GM08714 (cell line): ENCODE data around the gene FAM120A.
A peak's percentile ranks its signal among the peaks of the same experiment; 100 is the strongest.

Experiments
- H3K4me3 ChIP-seq: fragments of 200-500 bp; sonication (Bioruptor generic); 2 replicates; pipeline ENCODE4 v1.5.1; 2014; ENCODE audit warnings: mild to moderate bottlenecking, low read length, inconsistent platforms
- ZNF274 ChIP-seq: IDR thresholded peaks from 2 replicates; pipeline ENCODE4 v1.6.1; 2012; ENCODE audit warnings: mild to moderate bottlenecking, low read depth, low read length

The FAM120A gene, protein sequence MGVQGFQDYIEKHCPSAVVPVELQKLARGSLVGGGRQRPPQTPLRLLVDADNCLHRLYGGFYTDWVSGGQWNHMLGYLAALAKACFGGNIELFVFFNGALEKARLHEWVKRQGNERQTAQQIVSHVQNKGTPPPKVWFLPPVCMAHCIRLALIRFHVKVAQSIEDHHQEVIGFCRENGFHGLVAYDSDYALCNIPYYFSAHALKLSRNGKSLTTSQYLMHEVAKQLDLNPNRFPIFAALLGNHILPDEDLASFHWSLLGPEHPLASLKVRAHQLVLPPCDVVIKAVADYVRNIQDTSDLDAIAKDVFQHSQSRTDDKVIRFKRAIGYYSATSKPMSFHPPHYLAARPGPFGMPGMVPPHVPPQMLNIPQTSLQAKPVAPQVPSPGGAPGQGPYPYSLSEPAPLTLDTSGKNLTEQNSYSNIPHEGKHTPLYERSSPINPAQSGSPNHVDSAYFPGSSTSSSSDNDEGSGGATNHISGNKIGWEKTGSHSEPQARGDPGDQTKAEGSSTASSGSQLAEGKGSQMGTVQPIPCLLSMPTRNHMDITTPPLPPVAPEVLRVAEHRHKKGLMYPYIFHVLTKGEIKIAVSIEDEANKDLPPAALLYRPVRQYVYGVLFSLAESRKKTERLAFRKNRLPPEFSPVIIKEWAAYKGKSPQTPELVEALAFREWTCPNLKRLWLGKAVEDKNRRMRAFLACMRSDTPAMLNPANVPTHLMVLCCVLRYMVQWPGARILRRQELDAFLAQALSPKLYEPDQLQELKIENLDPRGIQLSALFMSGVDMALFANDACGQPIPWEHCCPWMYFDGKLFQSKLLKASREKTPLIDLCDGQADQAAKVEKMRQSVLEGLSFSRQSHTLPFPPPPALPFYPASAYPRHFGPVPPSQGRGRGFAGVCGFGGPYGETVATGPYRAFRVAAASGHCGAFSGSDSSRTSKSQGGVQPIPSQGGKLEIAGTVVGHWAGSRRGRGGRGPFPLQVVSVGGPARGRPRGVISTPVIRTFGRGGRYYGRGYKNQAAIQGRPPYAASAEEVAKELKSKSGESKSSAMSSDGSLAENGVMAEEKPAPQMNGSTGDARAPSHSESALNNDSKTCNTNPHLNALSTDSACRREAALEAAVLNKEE

DNA sequence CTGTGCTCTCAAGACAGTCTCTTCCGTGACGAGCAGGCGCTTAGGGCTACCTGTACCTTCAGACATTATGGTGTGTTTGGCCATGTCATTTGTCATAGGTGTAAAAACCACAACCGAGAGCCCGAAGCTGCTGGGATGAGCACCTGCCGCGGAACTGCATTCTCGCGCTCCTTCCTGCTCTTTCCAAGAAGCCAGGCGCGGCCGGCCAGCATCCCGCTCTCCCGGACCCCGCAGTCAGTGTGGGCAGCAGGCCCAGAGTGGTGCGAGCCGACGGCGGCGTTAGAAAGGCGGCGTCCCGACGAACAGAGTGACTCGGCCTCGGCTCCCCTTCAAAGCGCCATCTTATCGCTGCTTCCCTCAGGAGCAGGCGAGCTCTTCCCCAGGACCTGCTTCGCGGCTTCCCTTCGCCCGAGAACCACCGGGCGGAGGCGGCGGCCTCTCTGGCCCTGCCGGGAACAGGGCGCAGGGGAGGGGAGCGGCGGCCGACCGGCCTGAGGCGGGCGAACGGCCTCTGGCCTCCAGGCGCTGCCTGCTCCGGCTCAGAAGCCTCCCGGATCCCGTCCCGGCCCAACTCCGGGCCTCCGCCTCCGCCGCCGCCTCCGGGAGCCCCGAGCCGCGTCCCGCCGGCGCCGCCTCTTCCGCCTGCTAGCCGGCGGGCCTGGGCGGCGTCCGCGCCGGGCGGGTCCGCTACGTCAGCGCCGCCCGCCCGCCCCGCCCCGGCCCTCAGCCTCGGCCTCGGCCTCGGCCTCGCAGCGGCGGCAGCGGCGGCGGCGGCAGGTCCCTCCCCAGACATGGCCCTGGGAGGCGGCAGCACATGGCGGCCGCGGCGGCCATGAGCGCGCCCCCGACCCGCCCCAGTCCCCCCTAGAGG, at the start of gene FAM120A:
TSS of gene FAM120A (plus strand) at position 741 of the 871 bp plus-strand sequence. CDS start 231 bp downstream, outside the sequence.
- H3K4me3 ChIP-seq = peak within 1 kb of the TSS; percentile 94
- TF ChIP-seq ZNF274 = no peak

DNA sequence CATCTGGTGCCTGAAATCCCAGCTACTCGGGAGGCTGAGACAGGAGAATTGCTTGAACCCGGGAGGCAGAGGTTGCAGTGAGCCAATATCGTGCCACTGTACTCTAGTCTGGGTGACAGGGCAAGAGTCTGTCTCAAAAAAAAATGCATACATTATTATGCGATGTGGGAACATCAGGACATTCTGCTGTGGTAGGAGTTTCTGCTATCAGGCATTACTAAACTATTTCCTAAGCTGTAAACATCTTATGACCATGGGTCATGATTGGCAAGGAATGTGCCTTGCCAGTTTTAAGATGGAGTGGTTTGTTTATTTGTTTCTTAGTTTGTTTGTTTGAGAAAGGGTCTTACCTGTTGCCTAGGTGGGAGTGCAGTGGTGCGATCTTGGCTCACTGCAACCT, 45.1 kb upstream of the FAM120A start:
- H3K4me3 ChIP-seq = no peak overlapping the region
- TF ChIP-seq ZNF274 = no peak

DNA sequence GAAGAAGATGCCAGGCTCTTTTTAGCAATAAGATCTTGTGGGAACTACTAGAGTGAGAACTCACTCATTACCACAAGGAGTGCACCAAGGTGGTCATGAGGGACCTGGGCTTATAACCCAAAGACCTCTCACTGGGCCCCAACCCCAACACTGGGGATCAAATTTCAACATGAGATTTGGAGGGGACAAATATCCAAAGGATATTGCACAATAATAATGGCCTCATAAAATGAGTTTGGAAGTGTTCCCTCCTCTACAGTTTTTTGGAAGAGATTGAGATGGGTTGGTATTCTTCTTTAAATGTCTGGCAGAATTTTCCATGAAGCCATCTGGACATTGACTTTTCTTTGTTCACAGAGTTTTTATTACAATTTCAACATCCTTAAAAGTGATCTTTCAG, 38.0 kb upstream of the FAM120A start:
- no peak overlapping the region for H3K4me3 ChIP-seq
- TF ChIP-seq ZNF274 = no peak

DNA sequence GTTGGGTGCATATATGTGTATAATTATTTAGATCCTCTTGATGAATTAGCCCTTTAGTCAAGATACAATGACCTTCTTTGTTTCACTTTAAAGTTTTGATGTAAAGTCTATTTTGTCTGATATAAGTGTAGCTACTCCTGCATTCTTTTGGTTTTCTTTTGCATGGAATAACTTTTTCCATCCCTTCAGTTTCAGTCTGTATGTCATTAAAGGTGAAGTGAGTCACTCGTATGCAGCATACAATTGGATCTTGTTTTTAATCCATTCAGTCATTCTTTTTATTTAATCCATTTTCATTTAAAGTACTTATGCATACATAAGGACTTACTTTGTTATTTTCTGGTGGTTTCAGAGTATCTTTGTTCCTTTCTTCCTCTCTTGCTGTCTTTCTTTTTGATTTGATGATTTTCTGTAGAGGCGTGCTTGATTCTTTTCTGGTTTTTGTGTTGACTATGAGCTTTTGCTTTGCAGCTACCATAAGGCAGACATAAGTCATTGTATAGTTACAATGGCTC, 36.3 kb upstream of the FAM120A start:
- TF ChIP-seq ZNF274 = no peak
- H3K4me3 ChIP-seq = no peak overlapping the region

DNA sequence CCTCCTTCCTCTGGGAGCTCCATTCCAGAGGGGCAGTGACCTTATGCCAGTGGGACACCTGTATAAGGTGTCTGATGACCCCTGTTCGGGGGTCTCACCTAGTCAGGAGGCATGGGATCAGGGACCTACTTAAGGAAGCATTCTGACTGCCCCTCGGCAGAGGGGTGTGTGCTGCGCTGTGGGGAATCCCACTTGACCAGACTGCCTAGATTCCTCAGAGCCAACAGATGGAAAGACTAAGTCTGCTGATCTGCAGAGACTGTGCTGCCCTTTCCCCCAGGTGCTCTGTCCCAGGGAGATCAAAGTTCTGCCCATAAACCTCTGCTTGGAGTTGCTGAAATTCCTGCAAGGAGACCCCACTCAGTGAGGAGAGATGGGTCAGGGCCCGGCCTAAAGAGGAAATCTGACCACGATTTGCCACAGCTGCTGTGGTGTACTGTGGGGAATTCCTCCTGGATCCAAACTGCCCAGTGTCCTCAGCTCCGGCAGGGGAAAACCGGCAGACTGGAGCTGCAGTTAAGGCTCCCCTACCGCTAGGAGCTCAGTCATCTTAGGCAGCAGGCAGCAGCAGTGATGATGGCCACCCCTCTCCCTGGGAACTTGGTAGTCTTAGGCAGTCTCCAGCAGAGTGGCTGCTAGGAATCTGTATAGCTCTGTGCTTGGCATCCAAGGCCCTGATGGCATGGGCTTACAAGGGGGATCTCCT, 34.8 kb upstream of the FAM120A start:
- no peak for TF ChIP-seq ZNF274
- no peak overlapping the region for H3K4me3 ChIP-seq

DNA sequence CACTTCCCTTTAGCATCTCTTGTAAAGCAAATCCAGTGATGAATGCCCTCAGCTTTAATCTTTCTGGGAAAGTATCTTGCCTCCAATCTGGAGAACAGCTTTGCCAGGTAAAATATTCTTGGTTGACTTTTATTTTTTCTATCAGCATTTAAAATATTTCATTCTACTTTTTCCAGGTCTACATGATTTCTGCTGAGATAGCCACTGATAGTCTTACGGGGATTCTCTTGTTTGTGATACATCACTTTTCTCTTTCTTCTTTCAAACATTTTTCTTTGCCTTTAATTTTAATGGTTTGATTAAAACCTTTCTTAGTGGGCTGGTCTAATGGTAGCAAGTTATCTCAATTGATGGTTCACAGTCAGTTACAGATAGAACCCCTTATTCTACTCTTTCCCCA, 33.9 kb upstream of the FAM120A start:
- no peak overlapping the region for H3K4me3 ChIP-seq
- no peak for TF ChIP-seq ZNF274

DNA sequence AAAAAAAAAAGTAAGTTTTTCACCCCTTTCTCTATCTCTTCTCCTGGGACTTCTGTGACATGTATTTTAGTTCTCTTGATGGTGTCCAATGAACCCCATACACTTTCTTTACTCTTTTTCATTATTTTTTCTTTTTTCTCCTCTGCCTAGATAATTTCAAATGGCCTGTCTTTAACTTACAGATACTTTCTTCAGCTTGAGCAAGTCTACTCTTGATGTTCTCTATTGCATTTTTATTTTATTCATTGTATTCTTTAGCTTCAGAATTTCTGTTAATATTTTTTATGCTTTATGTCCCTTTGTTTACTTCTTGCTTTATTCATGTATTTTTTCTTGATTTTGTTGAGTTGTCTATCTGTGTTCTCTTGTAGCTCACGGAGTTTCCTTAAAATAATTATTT, 32.5 kb upstream of the FAM120A start:
- TF ChIP-seq ZNF274 = no peak
- no peak overlapping the region for H3K4me3 ChIP-seq

DNA sequence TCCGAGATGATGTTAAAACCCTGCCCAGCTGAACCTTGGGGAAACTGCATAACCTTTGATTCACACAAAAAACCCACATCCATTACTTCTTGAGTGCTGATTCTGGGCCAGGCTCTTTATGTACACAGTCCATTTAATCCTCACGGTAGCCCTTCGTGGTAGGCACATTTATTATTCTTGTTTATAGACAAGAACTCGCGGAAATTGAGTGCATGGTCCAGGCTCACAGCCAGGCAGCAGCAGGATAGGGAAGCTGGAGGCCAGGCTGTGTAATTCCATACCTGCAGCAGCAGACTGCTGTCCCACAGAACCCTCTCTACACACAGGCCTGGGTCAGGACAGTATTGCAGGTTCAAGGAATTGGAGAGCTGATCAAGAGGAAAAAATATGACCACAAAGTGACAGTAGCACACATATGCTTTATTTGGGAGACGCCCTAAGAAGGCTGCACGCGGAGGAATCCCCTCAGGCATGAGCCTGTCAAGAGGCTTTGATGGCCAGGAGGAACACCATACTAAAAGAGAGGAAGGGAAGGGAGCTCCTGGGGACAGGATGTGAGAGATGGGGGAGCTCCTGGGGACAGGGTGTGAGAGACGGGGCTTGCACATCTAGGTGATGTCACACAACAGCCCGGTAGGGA, 28.4 kb upstream of the FAM120A start:
- H3K4me3 ChIP-seq = no peak overlapping the region
- no peak for TF ChIP-seq ZNF274

DNA sequence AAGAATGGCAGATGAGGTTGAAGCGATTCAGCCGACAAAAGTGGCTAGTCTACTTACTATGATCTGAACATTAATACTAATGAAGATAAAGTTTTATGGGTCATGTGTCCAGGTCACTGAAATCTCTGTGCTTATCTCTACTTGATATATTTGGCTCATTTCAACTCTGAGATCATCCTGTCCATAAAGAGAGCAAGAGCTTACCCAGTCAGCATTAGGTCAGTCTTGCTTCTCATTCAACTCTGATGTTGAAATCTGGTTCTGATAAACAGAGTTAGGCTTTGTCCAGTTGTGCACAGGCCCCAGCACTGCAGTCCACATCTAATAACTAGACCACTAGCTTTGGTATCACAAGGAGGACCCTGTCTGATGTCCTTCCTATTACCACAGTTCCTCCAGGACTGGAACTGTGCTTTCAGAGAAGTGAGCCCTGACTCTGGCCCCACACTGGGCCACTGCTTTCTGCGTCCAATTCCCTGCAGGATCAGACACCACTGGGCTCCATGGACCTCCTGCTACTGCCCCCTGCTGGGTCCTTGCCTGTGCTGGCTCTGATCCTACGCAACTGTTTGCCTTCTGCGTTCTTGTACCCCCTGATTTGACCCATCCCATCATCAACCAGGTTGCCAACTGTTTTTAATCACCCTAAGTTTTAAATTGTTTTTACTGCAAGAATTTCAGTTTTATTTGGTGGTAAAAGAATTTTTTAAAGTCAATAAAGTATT, 23.7 kb upstream of the FAM120A start:
- no peak overlapping the region for H3K4me3 ChIP-seq
- TF ChIP-seq ZNF274 = no peak

DNA sequence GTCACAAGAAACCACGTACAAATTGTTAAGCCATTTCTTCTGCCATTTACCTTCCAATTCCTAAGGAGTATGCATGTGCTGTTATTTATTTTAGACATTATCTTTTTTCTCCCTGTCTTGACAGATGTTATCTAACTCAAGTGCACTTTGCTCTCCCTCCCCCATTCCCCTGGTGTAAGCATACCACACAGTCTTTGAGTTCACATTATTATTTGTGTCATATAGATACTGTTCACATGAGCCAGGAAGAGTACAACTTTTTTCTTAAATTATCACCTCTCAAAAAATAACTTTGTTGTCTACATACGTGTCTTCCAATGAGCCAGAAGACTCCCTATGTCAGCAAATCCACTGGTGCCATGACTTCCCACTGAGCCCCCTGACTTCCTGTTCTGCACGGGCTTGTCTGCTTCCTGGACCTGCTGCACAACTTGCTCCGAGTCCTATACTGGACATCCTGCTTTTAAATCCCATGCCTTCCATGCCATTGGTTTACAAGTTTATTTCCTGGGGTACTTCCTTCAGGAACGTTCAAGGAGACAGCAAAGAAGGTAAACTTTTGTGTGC, 19.9 kb upstream of the FAM120A start:
- no peak overlapping the region for H3K4me3 ChIP-seq
- no peak for TF ChIP-seq ZNF274

DNA sequence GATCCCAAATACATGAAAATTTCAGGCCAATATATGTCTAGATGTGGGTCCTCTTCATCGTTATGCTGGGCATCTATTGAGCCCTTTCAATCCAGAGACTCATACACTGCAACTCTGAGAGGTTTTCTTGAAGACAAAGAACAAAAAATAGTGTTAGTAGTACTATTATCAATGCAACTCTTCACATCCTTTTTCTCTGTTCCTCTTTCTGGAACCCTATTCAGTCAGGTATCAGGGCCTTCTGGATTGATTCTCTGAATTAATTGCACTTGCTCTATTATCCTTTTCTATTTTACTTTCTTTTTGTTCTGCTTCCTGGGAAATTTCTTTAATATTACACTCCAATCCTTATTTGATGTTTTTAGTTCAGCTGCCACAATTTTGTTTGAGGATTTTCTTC, 18.5 kb upstream of the FAM120A start:
- no peak overlapping the region for H3K4me3 ChIP-seq
- TF ChIP-seq ZNF274 = no peak
